Measurements from ENCODE around the gene CANT1. TPM values are rescaled to one million over a fixed set of nuclear protein-coding genes. Genes with fewer than 3 reads are reported as not detected.

Gene CANT1
- total RNA-seq, result 32.8 and 36.1 TPM in 2 replicates
- polyA plus RNA-seq, result 33.0 and 34.1 TPM in 2 replicates

GRCh38 chr17:79009397-79010303, at the start of gene CANT1:
TSS of gene CANT1 (minus strand) at chr17:79009764. CDS start at chr17:78997622, 12,142 bp downstream.
- Histone ChIP-seq H2AFZ (peak within 1 kb of the TSS; percentile 74), H3K79me2 (peaks cover 42% of the 10 kb centered on the region), H3K4me2 (peak within 1 kb of the TSS; percentile 95), H3K27me3 (no peaks in the 10 kb centered on the region), H3K4me1 (ENCODE audit: insufficient read depth) (peaks cover 26% of the 10 kb centered on the region), H3K9me2 (replicated peaks; ENCODE audit: insufficient read depth) (no peaks in the 10 kb centered on the region), H4K20me1 (ENCODE audit: insufficient read depth, poor library complexity, severe bottlenecking) (peaks cover 19% of the 10 kb centered on the region), H3K36me3 (replicated peaks; ENCODE audit: insufficient read depth, low read depth) (no peaks in the 10 kb centered on the region), H3K27ac (peak within 1 kb of the TSS; percentile 74), H3K9me3 (ENCODE audit: low read depth) (peaks cover 3% of the 10 kb centered on the region), H3K4me3 (peak within 1 kb of the TSS; percentile 88)
- TF ChIP-seq EZH2 (IDR thresholded peaks at IDR 0.05; ENCODE audit: borderline replicate concordance), result no peak
- TF ChIP-seq EZH2phosphoT487 (IDR thresholded peaks at IDR 0.05; ENCODE audit: low read depth, severe bottlenecking, unreplicated experiment), result no peak
- no peak for TF ChIP-seq CTCF (IDR thresholded peaks at IDR 0.05; ENCODE audit: poor library complexity)
- DNase-seq (ENCODE audit: low spot score), result peak; percentile 93
- WGBS (ENCODE audit: low lambda C conversion rate, missing lambda C conversion rate), result 8% methylated on average over 46 of the region's 73 CpGs

- Histone ChIP-seq H3K27ac (no peak overlapping the region), H3K27me3 (no peaks in the 10 kb centered on the region), H3K79me2 (no peaks in the 10 kb centered on the region), H3K4me1 (ENCODE audit: insufficient read depth) (no peaks in the 10 kb centered on the region), H4K20me1 (ENCODE audit: insufficient read depth, poor library complexity, severe bottlenecking) (no peaks in the 10 kb centered on the region), H3K36me3 (replicated peaks; ENCODE audit: insufficient read depth, low read depth) (no peaks in the 10 kb centered on the region), H2AFZ (no peak overlapping the region), H3K9me3 (ENCODE audit: low read depth) (no peaks in the 10 kb centered on the region), H3K4me3 (no peak overlapping the region), H3K9me2 (replicated peaks; ENCODE audit: insufficient read depth) (no peaks in the 10 kb centered on the region), H3K4me2 (no peak overlapping the region)
- no peak for DNase-seq (ENCODE audit: low spot score)
- TF ChIP-seq CTCF (IDR thresholded peaks at IDR 0.05; ENCODE audit: poor library complexity) (no peak), EZH2 (IDR thresholded peaks at IDR 0.05; ENCODE audit: borderline replicate concordance) (no peak), EZH2phosphoT487 (IDR thresholded peaks at IDR 0.05; ENCODE audit: low read depth, severe bottlenecking, unreplicated experiment) (no peak)
- WGBS (ENCODE audit: low lambda C conversion rate, missing lambda C conversion rate), result 87% methylated on average over 10 of the region's 10 CpGs
Measured at GRCh38 chr17:79057737-79058385, 48.3 kb upstream of the CANT1 start.

- Histone ChIP-seq H3K36me3 (replicated peaks; ENCODE audit: insufficient read depth, low read depth) (no peaks in the 10 kb centered on the region), H2AFZ (no peak overlapping the region), H3K27ac (no peak overlapping the region), H3K4me1 (ENCODE audit: insufficient read depth) (no peaks in the 10 kb centered on the region), H3K27me3 (no peaks in the 10 kb centered on the region), H3K9me3 (ENCODE audit: low read depth) (no peaks in the 10 kb centered on the region), H4K20me1 (ENCODE audit: insufficient read depth, poor library complexity, severe bottlenecking) (no peaks in the 10 kb centered on the region), H3K9me2 (replicated peaks; ENCODE audit: insufficient read depth) (no peaks in the 10 kb centered on the region), H3K79me2 (no peaks in the 10 kb centered on the region), H3K4me3 (no peak overlapping the region), H3K4me2 (no peak overlapping the region)
- WGBS (ENCODE audit: low lambda C conversion rate, missing lambda C conversion rate), result 96% methylated on average over 5 of the region's 5 CpGs
- no peak for DNase-seq (ENCODE audit: low spot score)
- TF ChIP-seq CTCF (IDR thresholded peaks at IDR 0.05; ENCODE audit: poor library complexity) (no peak), EZH2 (IDR thresholded peaks at IDR 0.05; ENCODE audit: borderline replicate concordance) (no peak)
Measured at GRCh38 chr17:79055197-79055596, 45.6 kb upstream of the CANT1 start.

All from hepatocyte (in vitro differentiated cells).